Fibroblast of villous mesenchyme (primary cell): ENCODE results near the gene IL33. TPM values are rescaled to one million over a fixed set of nuclear protein-coding genes. Genes with fewer than 3 reads are reported as not detected.
A peak's percentile ranks its signal among the peaks of the same experiment; 100 is the strongest.

Experiments
- DNase-seq: peaks from one replicate; pipeline ENCODE4 v3.0.0-alpha.2; 2010; ENCODE audit warnings: low read depth
- H3K4me3 ChIP-seq: 2 replicates; pipeline ENCODE4 v1.5.1; 2011; ENCODE audit warnings: low read depth, mild to moderate bottlenecking, low read length
- CTCF ChIP-seq: IDR thresholded peaks from 2 replicates; pipeline ENCODE4 v1.5.1; 2012; ENCODE audit warnings: low read depth, mild to moderate bottlenecking, low read length; ENCODE audit not compliant: insufficient read depth
- total RNA-seq: library from RNA; depleted of rRNA; stranded (reverse); fragments of >200 nt; gene quantifications from 2 replicates; pipeline ENCODE4 v1.2.3, GENCODE V29; 2012

The IL33 gene
- total RNA-seq, 1 donor: 7.3 TPM

GRCh38 chr9:6229186-6229585, 13.6 kb downstream of the IL33 start:
- no peak for TF ChIP-seq CTCF
- H3K4me3 ChIP-seq: no peak overlapping the region
- no peak for DNase-seq

- no peak for TF ChIP-seq CTCF
- no peak overlapping the region for H3K4me3 ChIP-seq
- DNase-seq: peak; percentile 45
These were observed 14.0 kb downstream of the IL33 start for GRCh38 chr9:6229619-6230018.

- DNase-seq: peak; percentile 70
- no peak for TF ChIP-seq CTCF
- H3K4me3 ChIP-seq: no peak overlapping the region
These were observed 14.6 kb downstream of the IL33 start for GRCh38 chr9:6230037-6230780.

GRCh38 chr9:6232336-6232945, 16.8 kb downstream of the IL33 start:
- no peak for TF ChIP-seq CTCF
- no peak for DNase-seq
- no peak overlapping the region for H3K4me3 ChIP-seq

- DNase-seq: no peak
- TF ChIP-seq CTCF: no peak
- no peak overlapping the region for H3K4me3 ChIP-seq
These were observed 18.4 kb downstream of the IL33 start for GRCh38 chr9:6234014-6234413.

GRCh38 chr9:6237267-6237666, 21.7 kb downstream of the IL33 start:
- no peak for TF ChIP-seq CTCF
- no peak overlapping the region for H3K4me3 ChIP-seq
- no peak for DNase-seq
